Measurements from ENCODE around the gene FPGT. TPM values are rescaled to one million over a fixed set of nuclear protein-coding genes. Genes with fewer than 3 reads are reported as not detected.

FPGT gene
- total and polyA plus RNA-seq, 2 of the 13 experiments (the other 11 are each of a cell fraction or from before 2014, with no cell fraction given): 4.3 to 9.8 TPM

DNA sequence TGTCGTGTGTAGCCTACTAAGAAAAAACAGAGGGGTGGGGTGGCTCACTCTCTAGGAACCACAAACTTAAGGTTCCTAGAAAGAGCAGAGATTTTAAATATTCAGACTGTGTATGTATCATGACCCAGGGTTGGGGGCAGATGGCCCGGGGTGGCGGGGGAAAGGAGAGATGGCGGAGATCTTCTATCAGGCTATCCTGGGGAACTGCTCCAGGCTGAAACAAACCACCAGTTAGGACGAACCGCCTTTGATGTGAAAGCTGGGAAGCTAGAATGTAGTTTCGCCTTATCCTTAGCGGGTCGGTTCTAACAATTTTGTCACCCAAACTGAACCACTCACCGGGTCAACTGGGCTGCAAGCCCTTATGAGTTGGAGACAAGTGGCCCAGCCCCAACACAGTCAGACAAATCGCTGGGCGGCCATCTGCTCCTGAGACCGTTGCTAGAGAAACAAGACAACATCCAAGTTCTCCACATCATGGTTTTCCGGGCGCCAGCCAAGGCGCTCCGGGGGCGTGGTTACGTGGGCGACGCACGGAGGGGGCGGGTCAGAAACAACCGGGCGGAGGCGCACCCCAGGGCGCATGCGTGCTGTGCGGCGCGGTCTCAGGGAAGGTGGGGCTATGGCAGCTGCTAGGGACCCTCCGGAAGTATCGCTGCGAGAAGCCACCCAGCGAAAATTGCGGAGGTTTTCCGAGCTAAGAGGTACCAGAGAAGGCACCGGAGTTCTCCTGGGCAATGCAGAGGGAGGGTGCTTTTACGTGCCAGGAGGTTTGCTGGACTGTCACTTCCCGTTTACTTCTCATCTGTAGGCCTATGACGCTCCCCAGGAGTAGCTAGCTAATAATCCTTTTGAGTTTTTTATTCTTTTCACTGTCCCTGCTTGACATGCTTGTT lies at the start of gene FPGT, which contains the start of gene LRRIQ3 (continued):
- TF ChIP-seq, protein P1, sequence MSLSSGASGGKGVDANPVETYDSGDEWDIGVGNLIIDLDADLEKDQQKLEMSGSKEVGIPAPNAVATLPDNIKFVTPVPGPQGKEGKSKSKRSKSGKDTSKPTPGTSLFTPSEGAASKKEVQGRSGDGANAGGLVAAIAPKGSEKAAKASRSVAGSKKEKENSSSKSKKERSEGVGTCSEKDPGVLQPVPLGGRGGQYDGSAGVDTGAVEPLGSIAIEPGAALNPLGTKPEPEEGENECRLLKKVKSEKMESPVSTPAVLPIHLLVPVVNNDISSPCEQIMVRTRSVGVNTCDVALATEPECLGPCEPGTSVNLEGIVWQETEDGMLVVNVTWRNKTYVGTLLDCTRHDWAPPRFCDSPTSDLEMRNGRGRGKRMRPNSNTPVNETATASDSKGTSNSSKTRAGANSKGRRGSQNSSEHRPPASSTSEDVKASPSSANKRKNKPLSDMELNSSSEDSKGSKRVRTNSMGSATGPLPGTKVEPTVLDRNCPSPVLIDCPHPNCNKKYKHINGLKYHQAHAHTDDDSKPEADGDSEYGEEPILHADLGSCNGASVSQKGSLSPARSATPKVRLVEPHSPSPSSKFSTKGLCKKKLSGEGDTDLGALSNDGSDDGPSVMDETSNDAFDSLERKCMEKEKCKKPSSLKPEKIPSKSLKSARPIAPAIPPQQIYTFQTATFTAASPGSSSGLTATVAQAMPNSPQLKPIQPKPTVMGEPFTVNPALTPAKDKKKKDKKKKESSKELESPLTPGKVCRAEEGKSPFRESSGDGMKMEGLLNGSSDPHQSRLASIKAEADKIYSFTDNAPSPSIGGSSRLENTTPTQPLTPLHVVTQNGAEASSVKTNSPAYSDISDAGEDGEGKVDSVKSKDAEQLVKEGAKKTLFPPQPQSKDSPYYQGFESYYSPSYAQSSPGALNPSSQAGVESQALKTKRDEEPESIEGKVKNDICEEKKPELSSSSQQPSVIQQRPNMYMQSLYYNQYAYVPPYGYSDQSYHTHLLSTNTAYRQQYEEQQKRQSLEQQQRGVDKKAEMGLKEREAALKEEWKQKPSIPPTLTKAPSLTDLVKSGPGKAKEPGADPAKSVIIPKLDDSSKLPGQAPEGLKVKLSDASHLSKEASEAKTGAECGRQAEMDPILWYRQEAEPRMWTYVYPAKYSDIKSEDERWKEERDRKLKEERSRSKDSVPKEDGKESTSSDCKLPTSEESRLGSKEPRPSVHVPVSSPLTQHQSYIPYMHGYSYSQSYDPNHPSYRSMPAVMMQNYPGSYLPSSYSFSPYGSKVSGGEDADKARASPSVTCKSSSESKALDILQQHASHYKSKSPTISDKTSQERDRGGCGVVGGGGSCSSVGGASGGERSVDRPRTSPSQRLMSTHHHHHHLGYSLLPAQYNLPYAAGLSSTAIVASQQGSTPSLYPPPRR (CRISPR knock-in tag; IDR thresholded peaks at IDR 0.05; ENCODE audit: borderline replicate concordance): no peak
- no peak for TF ChIP-seq ZNF549 (CRISPR knock-in tag; IDR thresholded peaks at IDR 0.05)
- TF ChIP-seq, protein P2, sequence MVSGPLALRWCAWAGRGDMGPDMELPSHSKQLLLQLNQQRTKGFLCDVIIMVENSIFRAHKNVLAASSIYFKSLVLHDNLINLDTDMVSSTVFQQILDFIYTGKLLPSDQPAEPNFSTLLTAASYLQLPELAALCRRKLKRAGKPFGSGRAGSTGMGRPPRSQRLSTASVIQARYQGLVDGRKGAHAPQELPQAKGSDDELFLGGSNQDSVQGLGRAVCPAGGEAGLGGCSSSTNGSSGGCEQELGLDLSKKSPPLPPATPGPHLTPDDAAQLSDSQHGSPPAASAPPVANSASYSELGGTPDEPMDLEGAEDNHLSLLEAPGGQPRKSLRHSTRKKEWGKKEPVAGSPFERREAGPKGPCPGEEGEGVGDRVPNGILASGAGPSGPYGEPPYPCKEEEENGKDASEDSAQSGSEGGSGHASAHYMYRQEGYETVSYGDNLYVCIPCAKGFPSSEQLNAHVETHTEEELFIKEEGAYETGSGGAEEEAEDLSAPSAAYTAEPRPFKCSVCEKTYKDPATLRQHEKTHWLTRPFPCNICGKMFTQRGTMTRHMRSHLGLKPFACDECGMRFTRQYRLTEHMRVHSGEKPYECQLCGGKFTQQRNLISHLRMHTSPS (CRISPR knock-in tag; IDR thresholded peaks at IDR 0.05; ENCODE audit: low read depth): no peak
- peak; percentile 74; the same call in 1 of the 2 replicates for TF ChIP-seq YEATS2 (CRISPR knock-in tag; IDR thresholded peaks at IDR 0.05; ENCODE audit: borderline replicate concordance)
- TF ChIP-seq, protein P3, sequence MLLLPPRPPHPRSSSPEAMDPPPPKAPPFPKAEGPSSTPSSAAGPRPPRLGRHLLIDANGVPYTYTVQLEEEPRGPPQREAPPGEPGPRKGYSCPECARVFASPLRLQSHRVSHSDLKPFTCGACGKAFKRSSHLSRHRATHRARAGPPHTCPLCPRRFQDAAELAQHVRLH (CRISPR knock-in tag; IDR thresholded peaks at IDR 0.05; ENCODE audit: borderline replicate concordance, low read depth): no peak
- TF ChIP-seq, protein P4, sequence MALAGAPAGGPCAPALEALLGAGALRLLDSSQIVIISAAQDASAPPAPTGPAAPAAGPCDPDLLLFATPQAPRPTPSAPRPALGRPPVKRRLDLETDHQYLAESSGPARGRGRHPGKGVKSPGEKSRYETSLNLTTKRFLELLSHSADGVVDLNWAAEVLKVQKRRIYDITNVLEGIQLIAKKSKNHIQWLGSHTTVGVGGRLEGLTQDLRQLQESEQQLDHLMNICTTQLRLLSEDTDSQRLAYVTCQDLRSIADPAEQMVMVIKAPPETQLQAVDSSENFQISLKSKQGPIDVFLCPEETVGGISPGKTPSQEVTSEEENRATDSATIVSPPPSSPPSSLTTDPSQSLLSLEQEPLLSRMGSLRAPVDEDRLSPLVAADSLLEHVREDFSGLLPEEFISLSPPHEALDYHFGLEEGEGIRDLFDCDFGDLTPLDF (CRISPR knock-in tag; IDR thresholded peaks at IDR 0.05): no peak
- peak; percentile 66 to 75; a peak in 3 of 4 replicates for TF ChIP-seq POLR2A (IDR thresholded peaks at IDR 0.05; ENCODE audit: insufficient read depth in 1 of 2, low read depth in 2 of 2, low read length in 2 of 2)
- TF ChIP-seq ZNF253 (CRISPR knock-in tag; IDR thresholded peaks at IDR 0.05; ENCODE audit: borderline replicate concordance): no peak
- TF ChIP-seq HOXA3 (CRISPR knock-in tag; IDR thresholded peaks at IDR 0.05): peak; percentile 71; the same call in 1 of the 2 replicates
- no peak for TF ChIP-seq LCORL (IDR thresholded peaks at IDR 0.05)
- 0 out of 2 replicates have a peak, but pooled peaks have one; percentile 27 for TF ChIP-seq LCORL (CRISPR knock-in tag; IDR thresholded peaks at IDR 0.05)
- no peak for TF ChIP-seq DMAP1 (CRISPR knock-in tag; IDR thresholded peaks at IDR 0.05)
- TF ChIP-seq CEBPB (IDR thresholded peaks at IDR 0.05; ENCODE audit: borderline replicate concordance, low read depth, low read length): no peak
- no peak; the same call in 1 of the 2 replicates for TF ChIP-seq ZBTB20 (CRISPR knock-in tag; IDR thresholded peaks at IDR 0.05; ENCODE audit: borderline replicate concordance, low read depth)
- TF ChIP-seq, protein P5, sequence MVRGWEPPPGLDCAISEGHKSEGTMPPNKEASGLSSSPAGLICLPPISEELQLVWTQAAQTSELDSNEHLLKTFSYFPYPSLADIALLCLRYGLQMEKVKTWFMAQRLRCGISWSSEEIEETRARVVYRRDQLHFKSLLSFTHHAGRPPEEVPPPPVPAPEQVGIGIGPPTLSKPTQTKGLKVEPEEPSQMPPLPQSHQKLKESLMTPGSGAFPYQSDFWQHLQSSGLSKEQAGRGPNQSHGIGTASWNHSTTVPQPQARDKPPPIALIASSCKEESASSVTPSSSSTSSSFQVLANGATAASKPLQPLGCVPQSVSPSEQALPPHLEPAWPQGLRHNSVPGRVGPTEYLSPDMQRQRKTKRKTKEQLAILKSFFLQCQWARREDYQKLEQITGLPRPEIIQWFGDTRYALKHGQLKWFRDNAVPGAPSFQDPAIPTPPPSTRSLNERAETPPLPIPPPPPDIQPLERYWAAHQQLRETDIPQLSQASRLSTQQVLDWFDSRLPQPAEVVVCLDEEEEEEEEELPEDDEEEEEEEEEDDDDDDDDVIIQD (CRISPR knock-in tag; IDR thresholded peaks at IDR 0.05; ENCODE audit: low read depth): peak; percentile 67; the same call in 1 of the 2 replicates
- TF ChIP-seq MEIS2 (CRISPR knock-in tag; IDR thresholded peaks at IDR 0.05): 0 out of 2 replicates have a peak, but pooled peaks have one; percentile 39
- no peak for TF ChIP-seq ZNF543 (CRISPR knock-in tag; IDR thresholded peaks at IDR 0.05)
